Activated T-helper 1 cell treated with Interleukin-2 at 50 U/mL for 16 hours (primary cell): ENCODE data around the gene PRR5L.
"Not testable (repeated sequence)": the region's sequence is repeated elsewhere in the genome, so short reads cannot be mapped to it uniquely, and the experiment has no call there.

Experiments used
- DNase-seq: peaks from one replicate; pipeline ENCODE4 v3.0.0-alpha.2; 2020; ENCODE audit warnings: low read depth

The PRR5L gene

DNA sequence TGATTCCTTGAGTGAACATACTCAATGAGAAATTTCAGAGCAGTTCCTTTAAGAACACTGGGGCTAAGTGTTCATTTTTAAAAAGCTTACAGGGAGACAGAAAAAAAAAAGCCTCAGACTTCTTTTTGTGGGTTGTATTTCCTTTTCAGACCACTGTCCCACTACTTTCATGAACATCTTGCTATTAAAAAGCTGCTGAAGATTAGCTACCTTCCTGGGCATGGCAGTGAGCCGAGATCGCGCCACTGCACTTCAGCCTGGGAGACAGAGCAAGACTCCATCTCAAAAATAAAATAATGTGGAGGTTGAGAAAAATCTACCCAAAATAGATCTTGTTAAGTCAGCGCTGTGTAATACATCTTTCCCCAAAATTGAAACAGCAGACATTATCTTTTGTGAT is 203.2 kb downstream of the PRR5L start:
- DNase-seq, result no peak

DNA sequence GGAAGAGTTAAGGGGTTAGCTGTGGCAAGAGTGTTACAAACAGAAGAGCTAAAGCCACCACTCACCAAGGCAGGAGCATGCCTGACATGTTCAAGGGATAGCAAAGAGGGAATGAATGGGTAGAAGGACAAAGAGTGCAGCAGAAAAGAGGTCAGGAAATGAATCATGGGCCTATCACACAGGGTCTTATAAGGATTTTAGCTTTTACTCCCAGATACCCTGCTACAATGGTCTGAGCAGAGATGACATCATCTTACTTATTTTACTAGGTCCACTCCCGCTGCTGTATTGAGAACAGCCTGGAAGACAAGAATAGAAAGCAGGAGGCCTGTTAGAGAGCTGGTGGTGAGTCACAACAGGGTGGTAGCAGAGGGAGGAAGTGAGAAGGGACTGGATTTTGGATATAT is 204.2 kb downstream of the PRR5L start:
- DNase-seq, result no peak

DNA sequence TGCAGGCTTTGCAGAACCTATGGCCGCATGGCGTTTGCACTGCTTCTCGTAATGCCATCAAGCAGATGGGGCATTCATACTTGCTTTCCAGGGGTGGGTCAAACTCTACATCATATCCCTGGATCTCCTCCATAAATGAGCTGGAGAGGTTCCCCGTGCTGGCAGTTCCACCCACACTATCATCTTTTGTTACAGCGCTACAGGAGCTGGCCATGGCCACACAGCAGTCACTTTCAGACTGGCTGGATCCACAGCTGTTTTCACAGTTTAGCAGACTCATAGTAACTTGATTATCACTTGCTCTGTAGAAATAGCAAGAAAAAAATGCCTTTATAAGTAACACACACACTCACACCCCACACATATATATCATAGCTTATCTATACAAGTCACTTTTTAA is 205.1 kb downstream of the PRR5L start:
- no peak for DNase-seq

DNA sequence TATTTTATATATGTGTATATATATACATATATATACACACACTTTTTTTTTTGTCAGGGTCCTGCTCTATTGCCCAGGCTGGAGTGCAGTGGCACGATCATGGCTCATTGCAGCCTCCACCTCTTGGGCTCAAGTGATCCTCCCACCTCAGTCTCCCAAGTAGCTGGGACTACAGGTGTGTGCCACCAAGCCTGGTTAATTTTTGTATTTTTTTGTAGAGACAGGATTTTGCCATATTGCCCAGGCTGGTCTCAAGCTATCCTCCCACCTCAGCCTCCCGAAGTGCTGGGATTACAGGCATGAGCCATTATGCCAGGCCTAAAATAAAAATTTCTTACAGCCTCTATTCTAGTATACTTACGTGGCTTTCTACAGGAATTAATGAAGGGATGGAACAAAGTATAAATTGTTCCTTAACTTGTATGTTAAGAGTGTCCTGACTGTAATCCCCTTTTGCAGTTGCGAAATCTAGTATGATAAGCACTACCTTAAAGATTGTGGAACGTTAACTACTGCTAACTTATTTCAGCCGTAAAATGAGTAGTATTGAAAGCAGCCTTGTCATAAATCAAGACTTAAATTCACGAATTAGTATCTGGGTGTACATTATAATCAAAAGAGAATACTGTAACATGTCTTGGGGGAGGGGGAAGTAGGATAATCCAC is 211.9 kb downstream of the PRR5L start:
- no peak for DNase-seq

DNA sequence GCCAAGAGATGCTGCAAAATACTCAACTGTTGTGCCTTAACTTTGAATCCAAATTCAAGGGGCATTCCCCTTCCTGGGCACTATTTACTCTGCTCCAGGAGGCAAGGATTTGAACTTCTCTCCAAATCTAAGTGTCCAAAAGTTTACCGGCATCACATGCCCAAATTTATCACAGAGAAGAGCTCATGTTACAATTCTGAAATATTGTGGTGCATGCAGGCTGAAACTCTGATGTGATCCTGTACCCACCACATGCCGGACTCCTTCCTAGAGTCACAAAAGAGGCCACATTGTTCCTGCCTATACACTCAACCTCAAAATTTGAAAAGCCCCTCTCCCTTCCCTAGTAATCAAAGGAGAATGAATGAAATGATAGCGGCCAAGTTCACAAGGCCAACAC is 212.7 kb downstream of the PRR5L start:
- no peak for DNase-seq

DNA sequence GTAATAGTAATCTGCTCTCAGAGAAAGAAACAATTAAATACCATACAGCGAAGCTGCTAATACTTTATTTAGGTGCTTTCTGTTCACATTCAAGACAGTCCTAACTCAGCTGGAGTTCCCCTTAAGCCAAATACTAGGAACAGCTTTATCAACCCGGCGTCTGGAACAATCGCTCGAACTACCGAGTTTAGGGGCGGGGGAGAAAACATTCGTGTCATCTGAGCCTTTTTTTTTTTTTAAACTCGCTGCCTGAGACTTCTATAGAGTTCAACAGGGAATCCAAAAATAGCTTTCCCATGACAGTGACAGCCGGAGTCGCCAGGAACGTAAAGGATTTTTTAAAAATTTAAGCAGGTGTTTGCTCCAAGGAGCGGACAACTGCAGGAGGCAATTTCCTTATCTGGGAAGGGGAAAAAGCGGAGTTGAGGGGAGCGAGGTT is 213.1 kb downstream of the PRR5L start:
- no peak for DNase-seq

DNA sequence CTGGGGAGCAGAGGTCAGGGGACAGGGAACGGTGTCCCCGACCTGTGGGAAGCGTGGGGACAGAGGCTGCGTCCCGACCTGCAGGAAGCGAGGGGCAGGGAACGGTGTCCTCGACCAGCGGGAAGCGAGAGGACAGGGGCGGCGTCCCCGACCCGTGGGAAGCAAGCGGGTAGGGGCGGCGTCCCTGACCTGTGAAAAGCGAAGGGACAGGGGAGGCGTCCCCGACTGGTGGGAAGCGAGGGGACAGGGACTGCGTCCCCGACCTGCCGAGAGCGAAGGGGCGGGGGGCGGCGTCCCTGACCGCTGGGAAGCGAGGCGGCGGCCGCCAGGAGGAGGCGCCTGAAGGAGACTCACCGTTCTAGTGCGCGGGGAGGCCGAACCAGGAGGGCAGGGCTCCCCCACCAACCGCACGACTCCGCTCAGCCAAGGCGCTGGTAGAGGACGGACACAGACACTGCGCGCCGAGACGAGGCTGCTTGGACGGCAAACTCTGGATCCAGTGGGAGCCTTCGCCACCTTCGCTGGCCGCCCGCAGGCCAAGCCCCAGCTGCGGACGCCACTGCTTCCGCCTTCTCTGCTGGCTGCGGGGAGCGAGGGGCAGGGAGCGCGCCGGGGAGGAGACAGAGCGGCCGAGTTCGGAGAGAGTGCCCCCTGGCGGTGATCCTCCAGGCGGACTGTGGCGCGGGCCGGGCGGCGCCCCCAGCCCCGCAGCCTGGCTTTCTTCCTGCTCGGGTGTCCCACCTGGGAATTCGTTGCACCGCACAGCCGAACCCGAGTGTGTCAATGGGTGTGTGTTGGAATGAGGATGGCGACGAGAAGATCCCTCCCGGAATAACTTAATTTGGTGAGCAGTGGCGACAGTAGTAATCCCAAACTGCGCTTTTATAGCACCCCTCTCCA is 213.9 kb downstream of the PRR5L start, which contains the start of gene TRAF6:
Gene TRAF6, minus strand, starts transcription at position 579 of the 900 bp plus-strand sequence. CDS start 8,757 bp downstream, outside the sequence.
- DNase-seq, result peak; percentile 84

DNA sequence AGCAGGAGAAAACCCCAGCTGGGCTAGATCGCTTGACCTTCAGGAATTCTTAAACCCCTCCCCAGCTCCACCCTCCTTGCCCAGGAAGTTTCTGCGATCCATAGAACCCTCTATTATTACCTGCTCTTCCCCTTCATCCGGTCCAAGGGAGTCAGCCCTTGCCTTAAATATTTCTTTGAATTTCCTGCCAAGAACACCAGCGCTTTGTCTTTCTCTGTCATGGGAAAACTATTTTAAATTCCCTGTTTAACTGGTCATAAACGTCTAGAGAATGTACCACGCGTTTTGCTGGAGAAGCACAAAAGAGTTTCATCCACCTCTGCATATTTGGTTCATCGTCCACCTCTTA is 214.5 kb downstream of the PRR5L start:
- no peak for DNase-seq

DNA sequence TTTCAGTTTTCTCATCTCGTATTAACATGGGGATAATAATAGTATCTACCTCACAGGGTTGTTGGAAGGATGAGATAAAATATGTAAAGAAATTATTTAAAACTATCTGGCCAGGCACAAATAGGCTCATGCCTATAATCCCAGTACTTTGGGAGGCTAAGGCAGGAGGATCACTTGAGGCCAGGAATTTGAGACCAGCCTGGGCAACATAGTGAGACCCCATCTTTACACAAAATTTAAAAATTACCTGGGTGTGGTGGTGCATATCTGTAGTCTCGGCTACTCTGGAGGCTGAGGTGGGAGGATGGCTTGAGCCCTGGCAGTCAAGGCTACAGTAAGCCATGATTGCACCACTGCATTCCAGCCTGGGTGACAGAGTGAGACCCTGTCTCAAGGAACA is 215.0 kb downstream of the PRR5L start:
- DNase-seq, result not testable (repeated sequence)

DNA sequence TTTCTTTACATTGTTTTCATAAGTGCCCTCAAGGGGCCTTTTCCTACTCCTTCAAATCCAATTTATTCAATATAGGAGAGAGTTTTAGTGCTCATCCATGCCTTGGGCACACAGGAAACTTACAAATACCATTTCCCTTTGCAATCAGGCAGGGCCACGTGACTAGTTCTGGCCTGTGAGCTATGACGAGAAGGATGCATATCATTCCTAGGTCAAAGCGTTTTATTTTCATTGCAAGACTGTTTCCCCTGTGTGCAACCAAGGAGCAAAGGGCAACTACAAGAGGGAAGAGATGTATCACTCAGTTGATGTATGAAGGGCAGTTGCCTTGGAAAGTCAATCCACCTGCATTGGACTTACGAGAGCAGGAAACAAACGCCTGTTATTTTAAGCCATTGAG is 215.9 kb downstream of the PRR5L start:
- DNase-seq, result no peak

DNA sequence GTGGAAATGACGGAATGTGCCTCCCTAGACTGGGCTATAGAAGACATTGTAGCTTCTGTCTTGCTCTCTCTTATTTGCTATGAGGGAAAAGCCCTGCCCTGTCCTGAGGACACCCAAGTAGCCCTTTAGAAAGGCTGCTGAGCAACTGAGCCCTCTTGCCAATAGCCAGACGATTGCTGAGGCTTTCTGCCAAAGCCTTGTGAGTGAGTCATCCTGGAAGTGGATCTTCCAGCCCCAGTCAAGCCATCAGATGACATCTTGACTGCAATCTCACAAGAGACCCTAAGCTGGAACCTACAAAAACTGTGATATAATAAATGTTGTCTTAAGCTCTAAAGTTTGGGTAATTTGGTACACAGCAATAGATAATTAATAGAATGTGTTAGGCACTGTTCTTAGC is 217.9 kb downstream of the PRR5L start:
- DNase-seq, result no peak
